Suprapubic skin (tissue), 4 donors: ENCODE data around the gene CRYBB2.

Experiments
- CTCF ChIP-seq, 2 donors: fragments of 200-600 bp in 1 of 2; fragments of 450-650 bp in 1 of 2; sonication (generic) in 1 of 2; IDR thresholded peaks; one replicate each; pipeline ENCODE4 v1.5.1; 2016 to 2019; ENCODE audit warnings: antibody characterized with exemption in 2 of 2, mild to moderate bottlenecking in 1 of 2, moderate library complexity in 1 of 2
- EP300 ChIP-seq: sonication (generic); formaldehyde crosslinking; IDR thresholded peaks from one replicate; pipeline ENCODE4 v1.6.1; 2017; ENCODE audit warnings: antibody characterized with exemption
- POLR2A ChIP-seq, 2 donors: fragments of 450-650 bp; IDR thresholded peaks; one replicate each; pipeline ENCODE4 v1.6.1; 2017; ENCODE audit warnings: antibody characterized with exemption in 2 of 2, mild to moderate bottlenecking in 2 of 2, moderate library complexity in 2 of 2
- POLR2AphosphoS5 ChIP-seq, 3 donors: sonication (generic); formaldehyde crosslinking; IDR thresholded peaks; one replicate each; pipeline ENCODE4 v1.6.1; 2017; ENCODE audit warnings: antibody characterized with exemption in 3 of 3

DNA sequence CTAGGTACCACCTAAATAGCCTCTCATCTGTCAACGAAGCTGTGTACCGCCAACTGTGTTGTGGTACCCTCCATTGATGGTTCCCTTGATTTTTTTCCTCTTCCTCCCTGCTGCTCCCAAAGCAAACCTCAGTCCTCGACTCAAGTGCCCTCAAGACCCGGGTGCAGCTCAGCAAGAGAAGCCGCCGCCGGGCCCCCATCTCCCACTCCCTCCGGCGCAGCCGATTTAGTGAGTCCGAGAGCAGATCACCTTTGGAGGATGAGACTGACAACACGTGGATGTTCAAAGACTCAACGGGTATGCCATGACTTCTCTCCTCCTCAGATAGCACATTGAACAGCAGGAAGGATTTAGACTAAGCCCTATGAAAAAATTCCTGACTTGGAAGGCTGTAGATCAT, 42.2 kb upstream of the CRYBB2 start:
- TF ChIP-seq CTCF (IDR thresholded peaks at IDR 0.05) = no peak
- no peak for TF ChIP-seq POLR2AphosphoS5 (IDR thresholded peaks at IDR 0.05)
- TF ChIP-seq EP300 = no peak
- no peak for TF ChIP-seq POLR2A (IDR thresholded peaks at IDR 0.05)
